ENCODE data around the gene ANLN.

- TF ChIP-seq CTCF (IDR thresholded peaks at IDR 0.05; ENCODE audit: insufficient read depth, low read length, poor library complexity, severe bottlenecking) (no peak), EZH2phosphoT487 (conservative IDR thresholded peaks at IDR 0.05; ENCODE audit: low read length) (no peak)
Observed at GRCh38 chr7:36464271-36464670, 74.6 kb downstream of the ANLN start.

All from SU-DHL-6 (cell line).